Naive B cell (primary cell): ENCODE results near the gene CEBPA. TPM values are rescaled to one million over a fixed set of nuclear protein-coding genes. Genes with fewer than 3 reads are reported as not detected.
A peak's percentile ranks its signal among the peaks of the same experiment; 100 is the strongest.

ENCODE experiments used
- ATAC-seq, 2 donors: fragments of 150-1000 bp; cut with Tn5 transposase; 2 replicates each; pipeline ENCODE4 v1.10.0; 2021; ENCODE audit warnings: low read depth in 2 of 2, mild to moderate bottlenecking in 2 of 2, moderate library complexity in 2 of 2
- DNase-seq: peaks from one replicate; pipeline ENCODE4 v3.0.0; 2022
- H3K27ac Mint-ChIP-seq, 6 donors: one replicate each; pipeline ENCODE4 v1.8.0; 2020 to 2022; ENCODE audit warnings: mild to moderate bottlenecking in 6 of 6, mixed read lengths in 6 of 6, moderate library complexity in 5 of 6, inconsistent platforms in 2 of 6
- H3K27me3 Mint-ChIP-seq, 3 donors: one replicate each; pipeline ENCODE4 v1.8.0; 2021 to 2022; ENCODE audit warnings: mixed read lengths in 3 of 3, mild to moderate bottlenecking in 1 of 3
- H3K36me3 Mint-ChIP-seq, 2 donors: one replicate each; pipeline ENCODE4 v1.8.0; 2020 to 2022; ENCODE audit warnings: mixed read lengths in 2 of 2, inconsistent platforms in 1 of 2, mild to moderate bottlenecking in 1 of 2
- H3K4me1 Mint-ChIP-seq, 3 donors: one replicate each; pipeline ENCODE4 v1.8.0; 2020 to 2022; ENCODE audit warnings: mixed read lengths in 3 of 3, inconsistent platforms in 1 of 3, mild to moderate bottlenecking in 1 of 3, moderate library complexity in 1 of 3
- H3K4me3 Mint-ChIP-seq, 8 donors: one replicate each; pipeline ENCODE4 v1.8.0; 2020 to 2022; ENCODE audit warnings: mild to moderate bottlenecking in 8 of 8, mixed read lengths in 8 of 8, moderate library complexity in 8 of 8, inconsistent platforms in 2 of 8
- H3K9me3 Mint-ChIP-seq, 7 donors: one replicate each; pipeline ENCODE4 v1.8.0; 2020 to 2022; ENCODE audit warnings: mixed read lengths in 7 of 7, mild to moderate bottlenecking in 5 of 7, inconsistent platforms in 2 of 7, moderate library complexity in 1 of 7
- polyA plus RNA-seq, 6 donors: library from polyadenylated mRNA; unstranded; fragments of 300-500 nt; fragmentation: Illumina TruSeq; gene quantifications; one replicate each; pipeline ENCODE4 v1.2.3, GENCODE V29; 2021; ENCODE audit warnings: low read depth in 6 of 6

Gene CEBPA
- polyA plus RNA-seq, 6 donors from 2014 or later: 0.09 to 0.54 (median 0.50) TPM; not detected in 2

GRCh38 chr19:33275933-33276619 is 26.3 kb downstream of the CEBPA start:
- DNase-seq: no peak
- peaks cover 2 to 5% (median 5%) of the 10 kb centered on the region in 3 donors for H3K4me1 Mint-ChIP-seq
- no peak for ATAC-seq
- no peak overlapping the region for H3K27ac Mint-ChIP-seq
- peaks cover 0 to 6% (median 3%) of the 10 kb centered on the region in 3 donors for H3K27me3 Mint-ChIP-seq
- H3K9me3 Mint-ChIP-seq: no peaks in the 10 kb centered on the region
- H3K4me3 Mint-ChIP-seq: no peak overlapping the region
- H3K36me3 Mint-ChIP-seq: no peaks in the 10 kb centered on the region

GRCh38 chr19:33275559-33275932 is 26.8 kb downstream of the CEBPA start:
- peaks cover 2 to 5% (median 4%) of the 10 kb centered on the region in 3 donors for H3K4me1 Mint-ChIP-seq
- H3K27ac Mint-ChIP-seq: no peak overlapping the region
- DNase-seq (no peak), ATAC-seq (no peak)
- no peaks in the 10 kb centered on the region for H3K9me3 Mint-ChIP-seq
- H3K27me3 Mint-ChIP-seq: peaks cover 0 to 4% (median 3%) of the 10 kb centered on the region in 3 donors
- no peak overlapping the region for H3K4me3 Mint-ChIP-seq
- H3K36me3 Mint-ChIP-seq: no peaks in the 10 kb centered on the region

GRCh38 chr19:33274663-33275558 is 27.4 kb downstream of the CEBPA start:
- Mint-ChIP-seq H3K4me3 (no peak overlapping the region), H3K4me1 (no peaks in the 10 kb centered on the region), H3K27ac (peak overlapping the region in 1 of 6 donors; percentile 65), H3K27me3 (peaks cover 0 to 4% (median 0%) of the 10 kb centered on the region in 3 donors), H3K9me3 (no peaks in the 10 kb centered on the region), H3K36me3 (no peaks in the 10 kb centered on the region)
- DNase-seq (no peak), ATAC-seq (no peak)

- Mint-ChIP-seq H3K36me3 (no peaks in the 10 kb centered on the region), H3K4me3 (no peak overlapping the region), H3K27ac (no peak overlapping the region), H3K9me3 (no peaks in the 10 kb centered on the region), H3K4me1 (no peaks in the 10 kb centered on the region), H3K27me3 (peaks cover 0 to 4% (median 0%) of the 10 kb centered on the region in 3 donors)
- DNase-seq: no peak
- ATAC-seq: no peak
These were observed 28.3 kb downstream of the CEBPA start for GRCh38 chr19:33273881-33274662.

- Mint-ChIP-seq H3K27ac (no peak overlapping the region), H3K4me3 (no peak overlapping the region), H3K27me3 (peaks cover 0 to 4% (median 0%) of the 10 kb centered on the region in 3 donors), H3K36me3 (no peaks in the 10 kb centered on the region), H3K9me3 (no peaks in the 10 kb centered on the region), H3K4me1 (no peaks in the 10 kb centered on the region)
- no peak for ATAC-seq
- no peak for DNase-seq
These were observed 29.1 kb downstream of the CEBPA start for GRCh38 chr19:33273065-33273736.

GRCh38 chr19:33271246-33272021 is 30.9 kb downstream of the CEBPA start:
- H3K27ac Mint-ChIP-seq: no peak overlapping the region
- peaks cover 0 to 3% (median 0%) of the 10 kb centered on the region in 3 donors for H3K4me1 Mint-ChIP-seq
- H3K4me3 Mint-ChIP-seq: no peak overlapping the region

GRCh38 chr19:33270769-33271168 is 31.6 kb downstream of the CEBPA start:
- ATAC-seq: no peak
- Mint-ChIP-seq H3K27ac (no peak overlapping the region), H3K4me1 (peaks cover 0 to 3% (median 0%) of the 10 kb centered on the region in 3 donors), H3K36me3 (no peaks in the 10 kb centered on the region), H3K27me3 (peaks cover 0 to 4% (median 0%) of the 10 kb centered on the region in 3 donors), H3K9me3 (no peaks in the 10 kb centered on the region), H3K4me3 (no peak overlapping the region)
- no peak for DNase-seq

More at GRCh38 chr19:33271246-33272021, 30.9 kb downstream of the CEBPA start:
- no peak for ATAC-seq
- H3K27me3 Mint-ChIP-seq: peaks cover 0 to 4% (median 0%) of the 10 kb centered on the region in 3 donors
- no peak for DNase-seq
- no peaks in the 10 kb centered on the region for H3K36me3 Mint-ChIP-seq
- H3K9me3 Mint-ChIP-seq: no peaks in the 10 kb centered on the region

- peaks cover 0 to 3% (median 0%) of the 10 kb centered on the region in 3 donors for H3K4me1 Mint-ChIP-seq
- H3K9me3 Mint-ChIP-seq: no peaks in the 10 kb centered on the region
- H3K36me3 Mint-ChIP-seq: no peaks in the 10 kb centered on the region
- no peak overlapping the region for H3K27ac Mint-ChIP-seq
- no peak overlapping the region for H3K4me3 Mint-ChIP-seq
- DNase-seq (no peak), ATAC-seq (no peak)
- peaks cover 5 to 14% (median 12%) of the 10 kb centered on the region in 3 donors for H3K27me3 Mint-ChIP-seq
These were observed 33.3 kb downstream of the CEBPA start for GRCh38 chr19:33269016-33269415.

- no peaks in the 10 kb centered on the region for H3K36me3 Mint-ChIP-seq
- peaks cover 0 to 3% (median 0%) of the 10 kb centered on the region in 3 donors for H3K4me1 Mint-ChIP-seq
- H3K27me3 Mint-ChIP-seq: peaks cover 5 to 18% (median 14%) of the 10 kb centered on the region in 3 donors
- no peaks in the 10 kb centered on the region for H3K9me3 Mint-ChIP-seq
- no peak overlapping the region for H3K4me3 Mint-ChIP-seq
- ATAC-seq (no peak), DNase-seq (no peak)
- H3K27ac Mint-ChIP-seq: no peak overlapping the region
These were observed 34.0 kb downstream of the CEBPA start for GRCh38 chr19:33268162-33268991.

- no peak for DNase-seq
- Mint-ChIP-seq H3K27ac (no peak overlapping the region), H3K4me1 (peaks cover 0 to 3% (median 0%) of the 10 kb centered on the region in 3 donors), H3K9me3 (no peaks in the 10 kb centered on the region), H3K36me3 (no peaks in the 10 kb centered on the region), H3K4me3 (no peak overlapping the region), H3K27me3 (peaks cover 5 to 24% (median 10%) of the 10 kb centered on the region in 3 donors)
- no peak for ATAC-seq
These were observed 34.6 kb downstream of the CEBPA start for GRCh38 chr19:33267706-33268105.

- H3K36me3 Mint-ChIP-seq: no peaks in the 10 kb centered on the region
- H3K4me3 Mint-ChIP-seq: no peak overlapping the region
- no peak overlapping the region for H3K27ac Mint-ChIP-seq
- H3K4me1 Mint-ChIP-seq: peaks cover 2 to 6% (median 6%) of the 10 kb centered on the region in 3 donors
- H3K27me3 Mint-ChIP-seq: peaks cover 5 to 31% (median 15%) of the 10 kb centered on the region in 3 donors
- no peak for DNase-seq
- no peaks in the 10 kb centered on the region for H3K9me3 Mint-ChIP-seq
- no peak for ATAC-seq
These were observed 35.3 kb downstream of the CEBPA start for GRCh38 chr19:33266974-33267484.
